Smooth muscle cell of the brain vasculature (primary cell): ENCODE data around the gene AWAT2.
"Not testable (repeated sequence)": the region's sequence is repeated elsewhere in the genome, so short reads cannot be mapped to it uniquely, and the experiment has no call there.

Experiments used
- DNase-seq: peaks from one replicate; pipeline ENCODE4 v3.0.0-alpha.2; 2012; ENCODE audit warnings: low read depth, low spot score

The AWAT2 gene

DNA sequence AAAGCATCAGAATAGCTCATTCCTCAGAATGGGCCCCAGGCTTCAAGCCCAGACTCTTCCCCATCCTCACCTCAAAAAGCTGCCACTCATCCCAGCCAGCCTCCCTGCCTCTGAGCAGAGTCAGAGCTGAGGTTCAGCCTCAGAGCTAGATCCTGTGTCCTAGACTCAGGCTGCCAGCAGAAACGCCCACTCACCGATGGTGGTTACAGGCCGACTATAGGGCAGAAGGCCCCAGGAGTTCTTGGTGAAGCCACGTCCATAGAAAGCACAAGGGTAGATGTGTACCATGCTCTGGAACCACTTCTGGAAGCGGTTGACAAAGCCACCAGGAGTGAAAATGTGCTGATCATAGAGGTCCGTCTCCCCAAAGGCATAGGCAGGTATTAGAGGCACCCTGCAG lies 7.7 kb downstream of the AWAT2 start:
- DNase-seq, result no peak

DNA sequence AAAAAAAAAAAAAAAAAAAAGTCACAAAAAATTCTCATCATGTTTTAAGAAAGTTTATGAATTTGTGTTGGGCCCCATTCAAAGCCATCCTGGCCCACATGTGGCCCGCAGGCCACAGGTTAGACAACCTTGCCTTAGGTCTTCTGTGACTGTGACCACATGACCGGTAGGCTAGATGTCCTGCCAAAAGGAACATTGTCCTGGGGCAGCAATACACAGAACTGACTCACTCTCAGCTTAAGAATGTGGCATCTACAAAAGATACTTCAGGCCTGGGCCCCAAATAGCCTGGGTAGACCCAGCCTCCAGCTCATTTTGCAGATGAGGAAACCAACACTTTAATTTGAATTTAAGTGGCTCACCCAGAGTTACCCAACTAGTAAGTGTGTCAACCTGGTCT lies 10.0 kb downstream of the AWAT2 start:
- no peak for DNase-seq

DNA sequence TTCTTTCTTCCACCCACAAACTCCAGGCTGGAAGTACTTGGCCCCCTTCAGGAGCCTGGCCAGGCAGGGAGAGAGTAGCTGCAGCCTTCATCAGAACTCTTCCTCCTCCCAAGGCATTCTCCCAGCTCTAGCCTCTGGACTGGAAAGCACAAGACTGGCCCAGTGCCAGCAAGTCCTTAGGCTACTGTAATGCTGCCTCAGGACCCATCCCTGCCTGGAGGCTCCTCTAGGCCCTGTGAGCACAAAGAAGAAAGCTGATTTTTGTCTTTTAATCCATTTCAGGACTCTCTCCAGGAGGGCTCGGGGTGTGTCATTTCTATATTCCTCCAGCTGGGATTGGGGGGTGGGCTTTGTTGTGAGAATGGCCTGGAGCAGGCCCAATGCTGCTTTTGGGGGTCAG lies 10.8 kb downstream of the AWAT2 start:
- DNase-seq, result no peak

DNA sequence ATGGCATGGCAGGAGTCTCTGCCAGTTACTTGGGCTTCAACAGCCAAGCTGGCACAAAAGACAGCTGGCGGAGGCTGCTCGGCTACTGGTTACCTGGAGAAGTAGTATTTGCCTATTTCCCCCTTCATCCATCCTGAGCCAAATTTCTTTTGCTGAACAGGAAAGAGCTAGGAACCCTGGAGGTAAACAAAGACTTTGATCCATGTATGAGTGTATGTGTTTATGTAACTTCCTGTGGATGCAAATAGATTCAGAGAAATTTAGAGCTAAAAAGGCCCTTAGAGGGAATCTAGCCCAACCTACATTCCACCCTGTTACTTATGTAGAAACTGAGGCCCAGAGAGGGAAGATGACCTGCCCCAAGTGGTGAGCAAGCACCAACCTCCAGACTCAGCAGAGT lies 11.2 kb downstream of the AWAT2 start:
- DNase-seq, result no peak

DNA sequence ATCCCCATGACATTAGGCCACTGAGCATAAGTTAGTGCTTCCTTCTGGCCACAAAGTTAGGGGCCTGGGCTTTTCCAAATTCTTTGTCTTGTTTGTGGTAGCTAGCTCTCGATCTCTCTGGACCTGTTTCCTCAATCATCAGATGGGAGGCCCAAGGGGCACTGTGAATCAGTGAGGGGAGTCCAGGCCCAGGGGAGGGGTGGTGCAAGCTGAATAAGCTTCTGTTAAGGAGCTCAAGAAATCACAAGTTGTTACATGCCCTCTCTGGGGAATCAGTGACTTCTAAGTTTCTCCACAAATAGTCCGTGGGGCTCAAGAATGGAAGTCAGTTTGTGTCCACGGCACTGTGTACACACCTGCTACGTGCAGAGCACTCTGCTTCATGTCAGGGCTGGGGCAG lies 15.1 kb downstream of the AWAT2 start:
- no peak for DNase-seq

DNA sequence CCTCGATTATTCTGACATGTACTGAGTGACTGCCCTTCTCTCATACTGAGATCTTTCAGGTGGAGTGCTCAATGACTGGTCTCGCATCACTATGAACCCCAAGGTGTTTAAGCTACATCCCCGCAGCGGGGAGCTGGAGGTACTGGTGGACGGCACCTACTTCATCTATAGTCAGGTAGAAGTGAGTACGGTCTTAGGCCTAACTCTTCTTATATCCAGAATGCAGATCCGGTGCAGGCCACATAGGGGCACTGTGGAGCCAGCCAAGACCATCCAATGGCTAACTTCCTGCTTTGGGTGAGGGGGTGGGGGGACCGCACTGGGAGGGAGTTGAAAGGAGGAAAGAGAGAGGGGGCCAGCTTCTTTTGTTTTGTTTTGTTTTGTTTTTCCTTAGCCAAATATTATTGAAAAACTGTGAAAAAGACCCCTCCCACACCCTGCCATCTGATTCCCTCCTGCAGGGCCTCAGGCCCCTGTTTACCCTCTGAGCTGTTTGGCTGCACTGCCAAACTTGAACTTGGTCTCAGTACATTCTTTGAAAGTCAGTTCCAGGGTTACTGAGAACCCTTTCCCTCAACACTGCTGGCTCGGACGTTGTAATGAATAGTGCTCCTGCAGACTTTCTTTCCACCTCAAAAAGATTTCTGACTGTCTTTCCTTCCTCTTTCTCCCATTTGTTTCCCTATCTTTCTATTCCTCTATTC lies 16.2 kb downstream of the AWAT2 start:
- no peak for DNase-seq

DNA sequence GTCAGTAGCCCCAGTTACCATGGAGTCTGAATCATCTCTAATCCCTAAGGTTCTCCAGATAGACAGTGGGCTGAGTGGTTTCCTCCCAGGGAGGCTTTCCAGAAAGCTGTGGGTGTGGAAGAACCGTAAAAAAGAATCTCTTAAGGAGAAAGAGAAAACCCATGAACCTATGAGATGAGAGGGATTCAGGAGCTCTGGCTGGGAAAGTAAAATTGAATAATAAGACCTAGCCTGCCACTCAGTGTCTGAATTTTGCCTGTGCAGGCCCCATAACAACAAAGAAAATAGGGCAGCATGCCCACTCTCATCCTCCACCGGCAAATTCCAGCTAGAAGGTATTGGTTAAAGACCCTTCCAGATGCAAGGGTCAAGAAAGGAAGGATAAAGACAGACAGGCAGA lies 16.9 kb downstream of the AWAT2 start:
- no peak for DNase-seq

DNA sequence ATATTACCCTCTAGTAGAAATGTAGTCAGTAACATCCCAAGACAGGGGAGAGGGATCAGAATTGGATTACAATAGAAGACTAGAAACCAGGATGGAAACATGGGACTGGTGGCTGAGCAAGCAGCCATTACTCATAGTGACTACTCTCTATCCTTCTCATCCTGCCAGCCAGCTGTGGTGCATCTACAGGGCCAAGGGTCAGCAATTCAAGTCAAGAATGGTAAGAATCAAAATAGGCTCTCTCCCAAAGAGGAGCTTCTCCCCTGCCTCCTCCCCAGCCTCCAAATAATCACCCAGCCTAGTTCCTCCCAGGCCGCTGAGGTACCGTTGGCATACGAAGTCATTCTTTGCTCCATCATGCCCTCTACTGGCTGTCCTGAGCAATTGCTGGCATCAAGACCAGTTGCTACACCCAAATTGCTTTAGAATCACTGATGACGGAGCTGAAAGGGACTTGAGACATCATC lies 19.4 kb downstream of the AWAT2 start:
- no peak for DNase-seq

DNA sequence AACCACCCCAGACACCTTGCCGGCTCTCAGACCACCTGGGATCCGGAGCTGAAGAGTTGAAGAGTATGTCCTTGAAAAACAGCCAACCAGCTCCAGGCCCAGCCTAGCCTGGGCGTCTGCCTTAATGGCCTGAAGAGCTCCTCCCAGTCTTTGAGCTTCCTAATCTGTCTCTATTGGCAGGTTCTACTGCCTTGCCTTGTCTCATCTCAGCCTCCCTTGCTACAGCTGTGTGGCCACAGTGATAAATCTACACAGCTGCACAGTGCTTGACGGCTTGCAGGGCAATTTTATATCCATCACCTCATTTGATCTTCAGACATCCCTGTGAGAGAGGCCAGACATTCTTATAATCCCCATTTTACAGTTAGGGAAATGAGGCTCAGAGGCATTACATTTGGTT lies 19.9 kb downstream of the AWAT2 start:
- DNase-seq, result no peak

DNA sequence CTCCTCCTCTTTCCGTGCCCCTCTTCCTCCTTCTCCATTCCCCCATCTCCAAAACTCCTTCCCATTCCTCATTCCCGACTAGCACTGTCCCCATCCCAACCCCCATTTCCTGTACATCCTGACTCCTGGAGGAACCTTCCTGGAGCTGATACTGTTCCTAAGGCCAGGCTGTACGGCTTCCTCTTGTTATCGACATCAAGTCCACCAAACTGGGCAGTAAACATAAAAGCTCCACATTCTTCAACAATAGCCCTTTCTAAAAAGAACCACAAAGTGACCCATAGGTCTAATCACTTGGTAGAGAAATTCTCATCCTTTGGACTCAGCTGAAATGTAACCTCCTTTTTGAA lies 22.9 kb downstream of the AWAT2 start:
- DNase-seq, result no peak

DNA sequence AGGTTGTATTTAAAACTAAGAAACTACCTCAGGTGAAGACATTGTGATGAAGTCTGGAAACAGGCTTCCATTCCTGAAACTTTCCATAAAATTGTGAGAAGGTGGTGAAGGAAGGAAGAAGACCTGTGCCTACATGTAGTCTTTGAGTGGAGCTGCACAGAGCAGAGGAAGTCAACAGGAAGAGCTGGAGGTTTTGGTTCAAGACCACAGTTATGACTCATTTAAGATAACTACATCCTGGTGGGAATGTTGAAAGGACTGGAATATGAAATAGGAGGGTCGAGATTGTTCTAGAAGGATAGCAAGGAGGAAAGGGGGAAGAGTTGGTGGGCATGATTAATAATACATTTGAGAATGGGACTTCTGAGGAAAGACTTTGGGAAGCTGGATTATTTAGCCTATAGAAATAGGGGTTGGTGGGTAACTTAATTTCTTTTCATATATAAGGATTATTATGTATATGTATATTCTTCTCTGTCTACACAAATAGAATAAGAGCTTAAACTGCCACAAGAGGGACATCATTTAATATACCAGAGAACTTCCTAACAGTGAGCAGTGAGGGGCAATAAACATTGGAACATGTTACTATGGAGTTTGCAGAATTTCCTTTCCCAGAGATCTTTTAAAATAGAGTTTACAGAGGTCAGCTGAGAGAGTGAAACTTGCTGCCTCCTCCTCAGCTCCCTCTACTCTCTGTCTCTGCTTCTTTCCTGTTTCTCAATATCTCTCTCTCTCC lies 23.5 kb downstream of the AWAT2 start:
- no peak for DNase-seq

DNA sequence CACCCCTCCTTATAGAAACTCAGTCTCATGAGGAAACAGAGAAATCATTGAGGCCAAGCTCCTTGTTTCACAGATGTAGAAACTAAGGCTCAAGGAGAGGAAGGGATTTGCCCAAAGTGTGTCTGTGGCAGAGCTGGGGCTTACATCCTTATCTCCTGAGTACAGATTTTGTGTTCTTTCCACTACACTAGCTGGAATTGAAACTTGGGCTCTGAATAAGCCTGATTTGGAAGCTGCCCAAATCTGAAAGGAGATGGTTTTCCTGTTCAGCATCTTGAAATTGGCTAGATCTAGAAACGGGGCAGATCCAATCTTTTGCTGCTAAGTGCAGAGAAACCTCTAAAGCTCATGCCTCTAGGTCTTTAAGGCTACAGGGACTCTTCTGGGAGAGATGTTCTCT lies 24.3 kb downstream of the AWAT2 start:
- DNase-seq, result no peak

DNA sequence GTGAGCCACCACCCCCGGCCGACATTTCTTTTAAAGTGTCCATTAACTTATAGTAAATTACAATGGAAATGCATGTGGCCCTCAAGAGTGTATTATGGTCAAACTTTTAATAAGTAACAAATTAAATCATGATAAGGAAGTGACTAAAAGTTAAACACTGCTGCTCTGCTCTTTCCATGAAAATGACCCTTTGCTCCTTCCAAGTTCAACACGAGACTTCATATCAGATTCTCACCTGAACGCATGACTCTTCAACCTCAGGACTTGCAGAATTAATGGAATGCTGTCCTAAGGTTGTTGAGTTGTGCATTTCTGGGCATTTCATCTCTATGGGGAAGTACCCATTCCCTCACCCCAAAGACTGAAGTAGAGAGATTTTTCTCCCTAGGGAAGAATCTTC lies 27.1 kb downstream of the AWAT2 start:
- DNase-seq, result no peak

DNA sequence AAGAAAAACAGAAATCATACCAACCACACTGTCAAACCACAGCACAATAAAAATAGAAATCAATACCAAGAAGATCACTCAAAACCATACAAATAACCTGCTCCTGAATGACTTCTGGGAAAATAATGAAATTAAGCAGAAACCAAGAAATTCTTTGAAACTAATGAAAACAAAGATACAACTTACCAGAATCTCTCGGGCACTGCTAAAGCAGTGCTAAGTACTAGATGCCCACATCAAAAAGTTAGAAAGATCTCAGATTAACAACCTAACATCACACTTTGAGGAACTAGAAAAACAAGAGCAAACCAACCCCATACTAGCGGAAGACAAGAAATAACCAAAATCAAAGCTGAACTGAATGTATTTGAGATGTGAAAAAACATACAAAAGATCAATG lies 33.2 kb downstream of the AWAT2 start:
- DNase-seq, result no peak

DNA sequence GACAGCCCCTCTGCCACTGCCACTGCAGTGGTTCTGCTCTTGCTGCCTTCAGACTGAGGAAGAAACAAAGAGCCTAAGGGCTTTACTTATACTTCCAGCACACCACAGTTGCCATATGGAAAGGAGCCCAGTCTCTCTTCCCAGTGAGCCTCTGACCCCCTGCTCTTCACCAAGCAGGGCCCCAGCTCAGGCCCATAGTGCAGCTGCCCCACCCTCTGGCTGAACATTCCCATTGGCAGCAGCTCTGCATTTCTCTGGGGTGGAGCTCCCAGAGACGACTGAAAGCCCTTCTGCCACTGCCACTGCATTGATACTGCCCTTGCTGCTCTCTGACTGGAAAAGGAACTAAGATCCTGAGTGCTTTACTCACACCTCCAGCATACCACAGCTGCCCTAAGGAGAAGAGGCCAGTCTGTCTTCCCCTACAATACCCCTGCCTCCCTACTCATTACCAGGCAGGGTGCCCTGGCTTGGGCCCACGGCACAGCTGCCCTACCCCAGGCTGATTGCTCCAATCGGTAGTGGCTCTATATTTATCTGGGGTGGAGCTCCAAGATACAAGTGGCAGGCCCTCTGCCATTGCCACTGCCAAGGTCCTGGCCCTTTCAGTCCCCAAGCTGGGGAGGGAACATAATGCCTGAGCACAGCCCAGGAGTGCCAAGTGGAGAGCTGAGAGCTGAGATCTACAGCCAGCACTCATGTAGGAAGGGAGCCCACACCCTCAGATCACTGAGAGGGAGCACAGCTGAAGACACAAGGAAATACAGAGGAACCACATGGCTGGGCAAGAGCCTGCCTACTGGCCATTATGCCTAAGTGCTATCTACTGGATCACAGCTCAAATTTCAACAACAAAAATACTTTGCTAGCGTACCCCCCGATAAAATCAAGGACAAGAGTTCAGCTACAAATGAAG lies 36.0 kb downstream of the AWAT2 start:
- no peak for DNase-seq

DNA sequence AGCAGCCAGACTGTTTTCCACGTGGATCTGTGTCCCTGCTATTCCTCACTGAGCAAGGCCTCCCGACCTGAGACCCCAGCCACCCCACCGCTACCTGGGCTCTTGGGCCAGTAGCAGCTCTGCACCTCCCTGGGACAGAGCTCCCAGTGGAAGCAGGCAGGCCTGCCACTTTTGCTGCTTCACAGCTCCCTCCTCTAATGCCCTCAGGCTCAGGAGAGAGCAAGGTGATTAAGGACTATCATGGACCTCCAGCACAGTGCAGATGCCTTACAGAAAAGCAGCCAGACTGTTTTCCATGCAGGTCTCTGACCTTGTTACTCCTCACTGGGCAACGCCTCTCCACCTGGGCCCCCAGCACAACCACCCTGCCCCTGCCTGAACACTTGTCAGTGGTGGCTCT lies 37.0 kb downstream of the AWAT2 start:
- no peak for DNase-seq

DNA sequence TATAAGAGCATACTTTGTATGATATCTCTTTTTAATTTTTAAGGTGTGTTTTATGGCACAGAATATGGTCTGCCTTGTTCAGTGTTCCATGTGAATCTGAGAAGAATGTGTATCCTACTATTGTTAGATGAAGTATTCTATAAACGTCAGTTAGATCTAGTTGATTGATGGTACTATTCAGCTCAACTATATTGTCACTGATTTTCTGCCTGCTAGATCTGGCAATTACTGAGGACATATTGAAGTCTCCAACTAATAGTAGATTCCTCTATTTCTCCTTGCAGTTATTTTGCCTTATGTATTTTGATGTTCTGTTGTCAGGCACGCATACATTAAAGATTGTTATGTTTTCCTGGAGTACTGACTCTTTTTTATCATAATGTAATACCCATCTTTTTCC lies 39.8 kb downstream of the AWAT2 start:
- no peak for DNase-seq

DNA sequence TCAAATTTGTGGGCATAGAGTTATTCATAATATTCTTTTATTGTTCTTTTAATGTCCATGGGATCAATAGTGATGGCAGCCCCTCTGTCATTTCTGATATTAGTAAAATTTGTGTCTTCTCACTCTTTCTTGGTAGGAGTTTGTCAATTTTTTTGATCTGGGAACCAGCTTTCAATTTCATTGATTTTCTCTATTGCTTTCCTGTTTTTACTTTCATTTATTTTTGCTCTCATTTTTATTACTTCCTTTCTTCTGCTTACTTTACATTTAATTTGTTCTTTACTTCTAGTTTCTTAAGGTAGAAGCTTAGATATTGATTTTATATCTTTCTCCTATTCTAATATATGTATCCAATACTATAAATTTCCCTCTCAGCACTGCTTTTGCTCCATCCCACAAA lies 40.7 kb downstream of the AWAT2 start:
- DNase-seq, result no peak

DNA sequence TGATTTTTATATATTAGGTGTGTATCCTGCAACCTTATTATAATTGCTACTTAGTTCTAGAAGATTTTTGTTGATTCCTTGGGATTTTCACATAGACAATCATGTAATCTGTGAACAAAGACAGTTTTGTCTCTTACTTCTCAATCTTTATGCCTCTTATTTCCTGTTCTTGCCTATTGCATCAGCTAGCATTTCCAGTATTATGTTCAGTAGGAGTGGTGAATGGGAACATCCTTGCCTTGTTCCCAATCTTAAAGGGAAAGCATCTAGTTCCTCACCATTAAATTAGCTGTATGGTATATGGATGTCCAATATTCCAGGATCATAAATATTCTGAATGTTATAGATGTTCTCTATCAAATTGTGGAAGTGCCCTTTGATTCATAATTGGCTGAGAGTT lies 41.8 kb downstream of the AWAT2 start:
- DNase-seq, result no peak

DNA sequence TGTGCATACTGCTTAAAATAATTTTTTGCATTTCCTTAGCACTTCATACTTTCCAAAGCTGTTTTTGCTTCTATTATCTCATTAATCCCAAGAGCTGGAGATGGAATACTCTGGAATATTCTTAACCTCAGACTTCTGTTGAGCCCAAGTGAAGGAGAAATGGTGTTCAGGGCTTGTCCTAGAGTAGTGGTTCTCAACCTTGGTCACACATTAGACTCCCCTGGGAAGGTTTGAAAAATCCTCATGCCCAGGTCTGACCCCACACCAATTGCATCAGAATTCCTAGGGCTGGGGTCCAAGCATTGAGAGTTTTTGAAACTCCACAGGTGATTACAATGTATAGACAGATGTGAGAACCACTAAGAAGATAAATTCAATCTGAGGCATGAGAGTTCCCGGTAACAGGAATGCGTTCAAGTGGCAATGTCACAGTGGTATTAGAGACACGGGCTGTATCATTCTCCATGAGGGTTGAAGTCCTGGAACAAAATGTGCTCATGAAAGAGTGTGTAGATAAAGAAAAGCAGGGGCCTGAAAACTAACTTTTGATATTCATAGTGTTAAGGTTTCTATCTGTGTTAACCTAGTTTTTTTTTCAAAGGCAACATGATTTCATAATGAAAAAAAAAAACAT lies 47.9 kb downstream of the AWAT2 start:
- no peak for DNase-seq

DNA sequence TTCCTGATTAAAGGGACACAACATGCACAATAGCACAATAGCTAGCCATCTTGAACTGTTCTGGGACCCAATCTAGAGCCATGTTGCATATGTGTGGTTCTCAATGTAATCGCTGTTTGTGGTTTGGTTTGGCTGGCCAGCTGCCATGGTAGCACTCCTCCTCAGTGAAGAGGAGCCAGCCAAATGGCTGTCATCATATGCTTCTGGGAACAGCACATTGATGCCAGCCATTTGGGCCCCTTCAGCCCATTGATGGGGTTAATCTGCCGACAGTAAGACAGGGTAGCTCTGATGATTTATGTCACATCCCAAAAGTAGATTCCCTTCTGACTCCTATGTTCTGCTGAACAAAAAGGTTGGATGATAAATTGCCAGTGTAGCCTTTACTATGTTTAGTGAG lies 48.5 kb downstream of the AWAT2 start:
- no peak for DNase-seq

DNA sequence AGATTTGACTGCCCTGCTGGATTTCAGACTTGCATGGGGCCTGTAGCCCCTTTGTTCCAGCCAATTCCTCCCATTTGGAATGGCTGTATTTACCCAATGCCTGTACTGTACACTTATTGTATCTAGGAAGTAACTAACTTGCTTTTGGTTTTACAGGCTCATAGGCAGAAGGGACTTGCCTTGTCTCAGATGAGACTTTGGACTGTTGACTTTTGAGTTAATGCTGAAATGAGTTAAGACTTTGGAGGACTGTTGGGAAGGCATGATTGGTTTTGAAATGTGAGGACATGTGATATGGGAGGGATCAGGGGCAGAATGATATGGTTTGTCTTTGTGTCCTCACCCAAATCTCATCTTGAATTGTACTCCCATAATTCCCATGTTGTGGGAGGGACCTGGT lies 51.4 kb downstream of the AWAT2 start:
- not testable (repeated sequence) for DNase-seq
